B cell (primary cell): ENCODE measurements around the gene SMIM41. TPM values are rescaled to one million over a fixed set of nuclear protein-coding genes. Genes with fewer than 3 reads are reported as not detected.

ENCODE experiments used
- ATAC-seq: fragments of 200-7000 bp; cut with Tn5 transposase; one replicate; pipeline ENCODE4 v1.10.0; 2021; ENCODE audit warnings: low read depth, mild to moderate bottlenecking, moderate number of reproducible peaks, moderate library complexity
- CTCF ChIA-PET: fragments of 350-600 bp; sonication (Branson Sonifier 250); formaldehyde crosslinking; loops from one replicate; lab custom pipeline; 2021; ENCODE audit warnings: antibody characterized with exemption, inconsistent platforms; lab: Charles Lee
- POLR2A ChIA-PET: fragments of 350-600 bp; sonication (Branson Sonifier 250); formaldehyde crosslinking; loops from one replicate; lab custom pipeline; 2021; ENCODE audit warnings: antibody characterized with exemption; lab: Charles Lee
- DNase-seq: peaks from one replicate; pipeline ENCODE4 v3.0.0; 2013
- H2AFZ ChIP-seq: 2 replicates; pipeline ENCODE4 v1.6.1; 2012; ENCODE audit warnings: mild to moderate bottlenecking, low read depth, low read length; ENCODE audit not compliant: insufficient read depth, poor library complexity, severe bottlenecking
- H3K27ac ChIP-seq, 2 donors: 1 replicate in 1 of 2; 2 replicates in 1 of 2; pipeline ENCODE4 v1.5.1; 2012 to 2013; ENCODE audit warnings: low read length in 2 of 2, mild to moderate bottlenecking in 2 of 2, moderate library complexity in 1 of 2
- H3K27me3 ChIP-seq, 4 experiments: fragments of 200-600 bp in 1 of 4; sonication (generic) in 1 of 4; replicated peaks in 1 of 4; 1 replicate in 2 of 4; 2 replicates in 2 of 4; pipeline versions ENCODE4 v1.6.1 to v1.7.0; 2013 to 2016; ENCODE audit warnings: low read length in 3 of 4, mild to moderate bottlenecking in 2 of 4, mixed read lengths in 1 of 4, moderate library complexity in 1 of 4; ENCODE audit not compliant: insufficient read depth in 4 of 4, control insufficient read depth in 3 of 4; ENCODE audit errors: control extremely low read depth in 1 of 4
- H3K36me3 ChIP-seq, 2 experiments: replicated peaks in 1 of 2; 1 replicate in 1 of 2; 2 replicates in 1 of 2; pipeline versions ENCODE4 v1.6.1 to v1.7.1; 2013; ENCODE audit warnings: low read length in 1 of 2; ENCODE audit not compliant: insufficient read depth in 2 of 2, control insufficient read depth in 1 of 2; ENCODE audit errors: control extremely low read depth in 1 of 2, extremely low read depth in 1 of 2
- H3K4me1 ChIP-seq, 2 donors: fragments of 200-600 bp in 1 of 2; sonication (generic) in 1 of 2; 1 replicate in 1 of 2; 2 replicates in 1 of 2; pipeline versions ENCODE4 v1.5.1 to v1.6.1; 2013 to 2017; ENCODE audit warnings: low read length in 2 of 2; ENCODE audit not compliant: control insufficient read depth in 2 of 2, insufficient read depth in 2 of 2
- H3K4me2 ChIP-seq: replicated peaks from 2 replicates; pipeline ENCODE3; 2012; ENCODE audit warnings: mild to moderate bottlenecking, low read depth, low read length; ENCODE audit not compliant: poor library complexity, severe bottlenecking
- H3K4me3 ChIP-seq, 5 experiments: fragments of 200-600 bp in 1 of 5; sonication (generic) in 1 of 5; 1 replicate in 3 of 5; 2 replicates in 2 of 5; pipeline versions ENCODE4 v1.5.1 to v1.7.0; 2011 to 2016; ENCODE audit warnings: low read length in 4 of 5, mild to moderate bottlenecking in 4 of 5, low read depth in 2 of 5, control low read depth in 1 of 5, moderate library complexity in 1 of 5; ENCODE audit not compliant: insufficient read depth in 1 of 5; ENCODE audit errors: control extremely low read depth in 1 of 5, extremely low read depth in 1 of 5
- H3K79me2 ChIP-seq: fragments of 200-600 bp; sonication (generic); one replicate; pipeline ENCODE4 v1.6.0; 2016; ENCODE audit warnings: low read length; ENCODE audit not compliant: control insufficient read depth, insufficient read depth
- H3K9ac ChIP-seq: fragments of 200-600 bp; sonication (generic); 2 replicates; pipeline ENCODE4 v1.6.1; 2017; ENCODE audit warnings: mild to moderate bottlenecking, low read length, moderate library complexity
- H3K9me3 ChIP-seq, 3 donors: one replicate each; pipeline versions ENCODE4 v1.6.1 to v1.7.1; 2013; ENCODE audit warnings: low read length in 2 of 3; ENCODE audit not compliant: control insufficient read depth in 2 of 3, insufficient read depth in 1 of 3; ENCODE audit errors: control extremely low read depth in 1 of 3
- H4K20me1 ChIP-seq: 2 replicates; pipeline ENCODE4 v1.6.0; 2012; ENCODE audit warnings: mild to moderate bottlenecking, low read length; ENCODE audit not compliant: insufficient read depth, control insufficient read depth, poor library complexity, severe bottlenecking
- H3K27ac Mint-ChIP-seq: one replicate; pipeline ENCODE4 v1.8.0; 2021; ENCODE audit warnings: mixed read lengths
- H3K27me3 Mint-ChIP-seq: one replicate; pipeline ENCODE4 v1.8.0; 2021; ENCODE audit warnings: mixed read lengths
- H3K4me1 Mint-ChIP-seq: one replicate; pipeline ENCODE4 v1.8.0; 2021; ENCODE audit warnings: mixed read lengths
- H3K4me3 Mint-ChIP-seq: one replicate; pipeline ENCODE4 v1.8.0; 2021; ENCODE audit warnings: mixed read lengths
- H3K9me3 Mint-ChIP-seq: one replicate; pipeline ENCODE4 v1.8.0; 2022; ENCODE audit warnings: mixed read lengths; ENCODE audit not compliant: insufficient read depth
- CTCF ChIP-seq: fragments of 200-600 bp; IDR thresholded peaks from one replicate; pipeline ENCODE4 v1.8.0; 2022; ENCODE audit warnings: antibody characterized with exemption, mild to moderate bottlenecking
- EZH2 ChIP-seq: IDR thresholded peaks from 2 replicates; pipeline ENCODE4 v1.6.1; 2012; ENCODE audit warnings: borderline replicate concordance, low read depth, mild to moderate bottlenecking, moderate library complexity, low read length; ENCODE audit not compliant: insufficient read depth, poor library complexity, severe bottlenecking
- WGBS: methylation state at CpG from one replicate; pipeline ENCODE4 v1.1.5; 2013; ENCODE audit warnings: missing lambda C conversion rate; ENCODE audit not compliant: insufficient coverage; 5-methylcytosine and 5-hydroxymethylcytosine counted together
- intact Hi-C: fragments of 100-400 bp; cut with micrococcal nuclease; formaldehyde crosslinking; loops from one replicate; pipeline ENCODE4 v1.10.0; 2022
- polyA plus RNA-seq: library from polyadenylated mRNA; depleted of rRNA; stranded (reverse); fragments of >200 nt; gene quantifications from 2 replicates; pipeline ENCODE4 v1.2.3, GENCODE V29; 2012
- total RNA-seq, 2 donors: library from RNA; stranded (reverse); fragments of 120-200 nt in 1 of 2; gene quantifications; 1 replicate in 1 of 2; 2 replicates in 1 of 2; pipeline versions ENCODE4 v1.2.3 to v1.2.4, GENCODE V29; 2013 to 2022

Gene SMIM41
- total and polyA plus RNA-seq, 2 donors (not counting 1 experiment from before 2014, with no cell fraction given): 0.12 TPM; not detected in 1

- no peak overlapping the region for H2AFZ ChIP-seq
- WGBS: 89% methylated on average over 5 of the region's 6 CpGs
- no peak overlapping the region for H3K4me3 Mint-ChIP-seq
- H3K27ac ChIP-seq: no peak overlapping the region
- H3K27ac Mint-ChIP-seq: no peak overlapping the region
- DNase-seq: no peak
- H3K4me3 ChIP-seq: no peak overlapping the region
- H3K9ac ChIP-seq: no peak overlapping the region
- ChIA-PET POLR2A (no interaction called here), CTCF (no interaction called here)
- no peaks in the 10 kb centered on the region for H4K20me1 ChIP-seq
- no peaks in the 10 kb centered on the region for H3K9me3 Mint-ChIP-seq
- H3K79me2 ChIP-seq: no peaks in the 10 kb centered on the region
- peaks cover 7% of the 10 kb centered on the region for H3K4me1 Mint-ChIP-seq
- no peaks in the 10 kb centered on the region for H3K36me3 ChIP-seq
- H3K4me1 ChIP-seq: peaks cover 4 to 10% of the 10 kb centered on the region in 2 donors
- peaks cover 0 to 14% (median 2%) of the 10 kb centered on the region in 4 experiments for H3K27me3 ChIP-seq
- no peak for ATAC-seq
- no peaks in the 10 kb centered on the region for H3K9me3 ChIP-seq
- TF ChIP-seq CTCF: no peak
- no peak overlapping the region for H3K4me2 ChIP-seq
- peaks cover 24% of the 10 kb centered on the region for H3K27me3 Mint-ChIP-seq
- intact Hi-C loops: no loop called here
These were observed 69.7 kb downstream of the SMIM41 start for GRCh38 chr12:52149182-52149641.

GRCh38 chr12:52149651-52150241 is 70.2 kb downstream of the SMIM41 start:
- Mint-ChIP-seq H3K27ac (no peak overlapping the region), H3K4me1 (peaks cover 7% of the 10 kb centered on the region), H3K27me3 (peaks cover 24% of the 10 kb centered on the region), H3K4me3 (no peak overlapping the region), H3K9me3 (no peaks in the 10 kb centered on the region)
- no peak overlapping the region for H3K4me3 ChIP-seq
- no peak overlapping the region for H3K4me2 ChIP-seq
- TF ChIP-seq EZH2 (no peak), CTCF (no peak)
- 92% methylated on average over 5 of the region's 5 CpGs for WGBS
- intact Hi-C loops: loop anchor here (10.0 kb wide), 1 partner anchor 725 kb away; no protein-coding TSS in a partner anchor
- H3K27ac ChIP-seq: no peak overlapping the region
- no peaks in the 10 kb centered on the region for H3K36me3 ChIP-seq
- H4K20me1 ChIP-seq: no peaks in the 10 kb centered on the region
- H3K79me2 ChIP-seq: no peaks in the 10 kb centered on the region
- no peaks in the 10 kb centered on the region for H3K9me3 ChIP-seq
- peaks cover 0 to 14% (median 2%) of the 10 kb centered on the region in 4 experiments for H3K27me3 ChIP-seq
- no peak overlapping the region for H3K9ac ChIP-seq
- peaks cover 4 to 10% of the 10 kb centered on the region in 2 donors for H3K4me1 ChIP-seq
- CTCF ChIA-PET: no interaction called here
- no peak for DNase-seq
- no peak for ATAC-seq
- H2AFZ ChIP-seq: no peak overlapping the region
- POLR2A ChIA-PET: no interaction called here
